ENCODE data around the gene ZFR2.

ZFR2 gene

GRCh38 chr19:3840804-3841203 is 28.0 kb downstream of the ZFR2 start:
- Histone ChIP-seq H3K4me2 (ENCODE audit: low read length, poor library complexity, severe bottlenecking) (no peak overlapping the region), H3K27me3 (ENCODE audit: control insufficient read depth in 1 of 2, insufficient read depth in 1 of 2, low read length in 2 of 2) (peaks cover 15 to 60% of the 10 kb centered on the region in 2 experiments), H2AFZ (ENCODE audit: low read depth, low read length) (no peak overlapping the region), H3K4me1 (ENCODE audit: control insufficient read depth, insufficient read depth, low read depth, low read length) (peaks cover 4% of the 10 kb centered on the region), H2BK5ac (ENCODE audit: low read depth, low read length, poor library complexity, severe bottlenecking) (no peak overlapping the region), H3K4me3 (ENCODE audit: insufficient read depth in 1 of 2, low read depth in 1 of 2, low read length in 2 of 2) (no peak overlapping the region), H2AK5ac (ENCODE audit: low read length, severe bottlenecking) (no peak overlapping the region), H3K36me3 (ENCODE audit: control insufficient read depth in 1 of 2, insufficient read depth in 2 of 2, low read depth in 1 of 2, low read length in 2 of 2) (no peaks in the 10 kb centered on the region), H2BK12ac (ENCODE audit: low read length in 2 of 2) (no peak overlapping the region), H2BK15ac (ENCODE audit: low read depth, poor library complexity, severe bottlenecking) (no peak overlapping the region), H4K91ac (ENCODE audit: low read length) (no peak overlapping the region), H3K14ac (ENCODE audit: low read length in 2 of 2) (no peak overlapping the region), H3K9ac (ENCODE audit: low read length) (no peak overlapping the region), H3K4ac (ENCODE audit: low read depth in 1 of 2, low read length in 2 of 2) (no peak overlapping the region), H3K9me3 (ENCODE audit: control insufficient read depth, low read length) (no peaks in the 10 kb centered on the region), H3K23ac (ENCODE audit: low read length in 2 of 2) (no peak overlapping the region), H3K27ac (ENCODE audit: low read length, poor library complexity, severe bottlenecking) (no peak overlapping the region), H3K18ac (ENCODE audit: low read depth in 1 of 2, low read length in 2 of 2) (no peak overlapping the region), H4K8ac (ENCODE audit: low read length) (no peak overlapping the region), H3K79me1 (replicated peaks; ENCODE audit: low read length, poor library complexity, severe bottlenecking) (no peaks in the 10 kb centered on the region), H2BK120ac (ENCODE audit: low read depth, low read length) (no peak overlapping the region)
- DNase-seq, result no peak
- WGBS, result 85% methylated on average over 10 of the region's 10 CpGs

- H2BK15ac ChIP-seq (ENCODE audit: low read depth, poor library complexity, severe bottlenecking), result no peak overlapping the region
- no peak for DNase-seq
- no peaks in the 10 kb centered on the region for H3K79me1 ChIP-seq (replicated peaks; ENCODE audit: low read length, poor library complexity, severe bottlenecking)
- no peak overlapping the region for H3K14ac ChIP-seq (ENCODE audit: low read length in 2 of 2)
- no peak overlapping the region for H3K4me3 ChIP-seq (ENCODE audit: insufficient read depth in 1 of 2, low read depth in 1 of 2, low read length in 2 of 2)
- H3K4me1 ChIP-seq (ENCODE audit: control insufficient read depth, insufficient read depth, low read depth, low read length), result peaks cover 4% of the 10 kb centered on the region
- H2BK5ac ChIP-seq (ENCODE audit: low read depth, low read length, poor library complexity, severe bottlenecking), result no peak overlapping the region
- no peak overlapping the region for H4K91ac ChIP-seq (ENCODE audit: low read length)
- no peak overlapping the region for H3K4me2 ChIP-seq (ENCODE audit: low read length, poor library complexity, severe bottlenecking)
- no peak overlapping the region for H3K23ac ChIP-seq (ENCODE audit: low read length in 2 of 2)
- no peak overlapping the region for H3K4ac ChIP-seq (ENCODE audit: low read depth in 1 of 2, low read length in 2 of 2)
- no peaks in the 10 kb centered on the region for H3K9me3 ChIP-seq (ENCODE audit: control insufficient read depth, low read length)
- H3K36me3 ChIP-seq (ENCODE audit: control insufficient read depth in 1 of 2, insufficient read depth in 2 of 2, low read depth in 1 of 2, low read length in 2 of 2), result no peaks in the 10 kb centered on the region
- H3K27ac ChIP-seq (ENCODE audit: low read length, poor library complexity, severe bottlenecking), result no peak overlapping the region
- H4K8ac ChIP-seq (ENCODE audit: low read length), result no peak overlapping the region
- no peak overlapping the region for H2BK12ac ChIP-seq (ENCODE audit: low read length in 2 of 2)
- no peak overlapping the region for H2AK5ac ChIP-seq (ENCODE audit: low read length, severe bottlenecking)
- 79% methylated on average over 13 of the region's 13 CpGs for WGBS
- no peak overlapping the region for H3K18ac ChIP-seq (ENCODE audit: low read depth in 1 of 2, low read length in 2 of 2)
- H2BK120ac ChIP-seq (ENCODE audit: low read depth, low read length), result no peak overlapping the region
- peaks cover 15 to 54% of the 10 kb centered on the region in 2 experiments for H3K27me3 ChIP-seq (ENCODE audit: control insufficient read depth in 1 of 2, insufficient read depth in 1 of 2, low read length in 2 of 2)
- no peak overlapping the region for H2AFZ ChIP-seq (ENCODE audit: low read depth, low read length)
- no peak overlapping the region for H3K9ac ChIP-seq (ENCODE audit: low read length)
These were observed 28.9 kb downstream of the ZFR2 start for GRCh38 chr19:3839941-3840340.

- H2BK5ac ChIP-seq (ENCODE audit: low read depth, low read length, poor library complexity, severe bottlenecking), result no peak overlapping the region
- H2AK5ac ChIP-seq (ENCODE audit: low read length, severe bottlenecking), result no peak overlapping the region
- peaks cover 22 to 57% of the 10 kb centered on the region in 2 experiments for H3K27me3 ChIP-seq (ENCODE audit: control insufficient read depth in 1 of 2, insufficient read depth in 1 of 2, low read length in 2 of 2)
- no peak overlapping the region for H2BK15ac ChIP-seq (ENCODE audit: low read depth, poor library complexity, severe bottlenecking)
- H3K27ac ChIP-seq (ENCODE audit: low read length, poor library complexity, severe bottlenecking), result no peak overlapping the region
- H3K9ac ChIP-seq (ENCODE audit: low read length), result no peak overlapping the region
- 86% methylated on average over 13 of the region's 13 CpGs for WGBS
- H4K91ac ChIP-seq (ENCODE audit: low read length), result no peak overlapping the region
- DNase-seq, result no peak
- no peak overlapping the region for H3K4me2 ChIP-seq (ENCODE audit: low read length, poor library complexity, severe bottlenecking)
- H3K4ac ChIP-seq (ENCODE audit: low read depth in 1 of 2, low read length in 2 of 2), result no peak overlapping the region
- H3K9me3 ChIP-seq (ENCODE audit: control insufficient read depth, low read length), result no peaks in the 10 kb centered on the region
- H3K79me1 ChIP-seq (replicated peaks; ENCODE audit: low read length, poor library complexity, severe bottlenecking), result no peaks in the 10 kb centered on the region
- no peak overlapping the region for H3K23ac ChIP-seq (ENCODE audit: low read length in 2 of 2)
- no peaks in the 10 kb centered on the region for H3K36me3 ChIP-seq (ENCODE audit: control insufficient read depth in 1 of 2, insufficient read depth in 2 of 2, low read depth in 1 of 2, low read length in 2 of 2)
- H2BK12ac ChIP-seq (ENCODE audit: low read length in 2 of 2), result no peak overlapping the region
- no peak overlapping the region for H3K14ac ChIP-seq (ENCODE audit: low read length in 2 of 2)
- no peaks in the 10 kb centered on the region for H3K4me1 ChIP-seq (ENCODE audit: control insufficient read depth, insufficient read depth, low read depth, low read length)
- H3K4me3 ChIP-seq (ENCODE audit: insufficient read depth in 1 of 2, low read depth in 1 of 2, low read length in 2 of 2), result no peak overlapping the region
- no peak overlapping the region for H3K18ac ChIP-seq (ENCODE audit: low read depth in 1 of 2, low read length in 2 of 2)
- H2AFZ ChIP-seq (ENCODE audit: low read depth, low read length), result no peak overlapping the region
- H2BK120ac ChIP-seq (ENCODE audit: low read depth, low read length), result no peak overlapping the region
- no peak overlapping the region for H4K8ac ChIP-seq (ENCODE audit: low read length)
These were observed 30.2 kb downstream of the ZFR2 start for GRCh38 chr19:3838661-3839060.

DNA sequence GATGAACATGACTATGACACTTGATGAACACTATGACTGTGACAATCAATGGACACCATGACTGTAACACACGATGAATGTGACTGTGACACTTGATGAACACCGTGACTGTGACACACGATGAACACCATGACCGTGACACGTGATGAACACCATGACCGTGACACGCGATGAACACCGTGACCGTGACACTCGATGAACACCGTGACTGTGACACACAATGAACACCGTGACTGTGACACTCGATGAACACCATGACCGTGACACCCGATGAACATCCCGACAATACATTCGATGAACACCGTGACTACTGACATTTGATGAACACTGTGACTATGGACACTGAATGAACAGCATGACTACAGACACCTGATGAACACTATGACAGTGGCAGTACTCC is 30.9 kb downstream of the ZFR2 start:
- H2BK5ac ChIP-seq (ENCODE audit: low read depth, low read length, poor library complexity, severe bottlenecking), result no peak overlapping the region
- H2AK5ac ChIP-seq (ENCODE audit: low read length, severe bottlenecking), result no peak overlapping the region
- H2BK12ac ChIP-seq (ENCODE audit: low read length in 2 of 2), result no peak overlapping the region
- no peak overlapping the region for H4K8ac ChIP-seq (ENCODE audit: low read length)
- no peak overlapping the region for H3K4me2 ChIP-seq (ENCODE audit: low read length, poor library complexity, severe bottlenecking)
- H3K9me3 ChIP-seq (ENCODE audit: control insufficient read depth, low read length), result no peaks in the 10 kb centered on the region
- H3K23ac ChIP-seq (ENCODE audit: low read length in 2 of 2), result no peak overlapping the region
- no peak overlapping the region for H2AFZ ChIP-seq (ENCODE audit: low read depth, low read length)
- no peak overlapping the region for H3K14ac ChIP-seq (ENCODE audit: low read length in 2 of 2)
- H3K36me3 ChIP-seq (ENCODE audit: control insufficient read depth in 1 of 2, insufficient read depth in 2 of 2, low read depth in 1 of 2, low read length in 2 of 2), result no peaks in the 10 kb centered on the region
- H3K27ac ChIP-seq (ENCODE audit: low read length, poor library complexity, severe bottlenecking), result no peak overlapping the region
- H3K4me3 ChIP-seq (ENCODE audit: insufficient read depth in 1 of 2, low read depth in 1 of 2, low read length in 2 of 2), result no peak overlapping the region
- peaks cover 24 to 53% of the 10 kb centered on the region in 2 experiments for H3K27me3 ChIP-seq (ENCODE audit: control insufficient read depth in 1 of 2, insufficient read depth in 1 of 2, low read length in 2 of 2)
- H3K18ac ChIP-seq (ENCODE audit: low read depth in 1 of 2, low read length in 2 of 2), result no peak overlapping the region
- no peaks in the 10 kb centered on the region for H3K4me1 ChIP-seq (ENCODE audit: control insufficient read depth, insufficient read depth, low read depth, low read length)
- H2BK120ac ChIP-seq (ENCODE audit: low read depth, low read length), result no peak overlapping the region
- no peak overlapping the region for H3K9ac ChIP-seq (ENCODE audit: low read length)
- H3K79me1 ChIP-seq (replicated peaks; ENCODE audit: low read length, poor library complexity, severe bottlenecking), result no peaks in the 10 kb centered on the region
- H2BK15ac ChIP-seq (ENCODE audit: low read depth, poor library complexity, severe bottlenecking), result no peak overlapping the region
- no peak overlapping the region for H4K91ac ChIP-seq (ENCODE audit: low read length)
- DNase-seq, result no peak
- WGBS, result 98% methylated on average over 19 of the region's 19 CpGs
- no peak overlapping the region for H3K4ac ChIP-seq (ENCODE audit: low read depth in 1 of 2, low read length in 2 of 2)

All from mesenchymal stem cell (in vitro differentiated cells and primary cell).